GM21367 (cell line): ENCODE measurements around the gene NCS1.

Experiments used
- ATAC-seq: cut with Tn5 transposase; IDR thresholded peaks from one replicate; pipeline ENCODE4 v1.9.1; 2021; ENCODE audit not compliant: unreplicated experiment

NCS1 gene

DNA sequence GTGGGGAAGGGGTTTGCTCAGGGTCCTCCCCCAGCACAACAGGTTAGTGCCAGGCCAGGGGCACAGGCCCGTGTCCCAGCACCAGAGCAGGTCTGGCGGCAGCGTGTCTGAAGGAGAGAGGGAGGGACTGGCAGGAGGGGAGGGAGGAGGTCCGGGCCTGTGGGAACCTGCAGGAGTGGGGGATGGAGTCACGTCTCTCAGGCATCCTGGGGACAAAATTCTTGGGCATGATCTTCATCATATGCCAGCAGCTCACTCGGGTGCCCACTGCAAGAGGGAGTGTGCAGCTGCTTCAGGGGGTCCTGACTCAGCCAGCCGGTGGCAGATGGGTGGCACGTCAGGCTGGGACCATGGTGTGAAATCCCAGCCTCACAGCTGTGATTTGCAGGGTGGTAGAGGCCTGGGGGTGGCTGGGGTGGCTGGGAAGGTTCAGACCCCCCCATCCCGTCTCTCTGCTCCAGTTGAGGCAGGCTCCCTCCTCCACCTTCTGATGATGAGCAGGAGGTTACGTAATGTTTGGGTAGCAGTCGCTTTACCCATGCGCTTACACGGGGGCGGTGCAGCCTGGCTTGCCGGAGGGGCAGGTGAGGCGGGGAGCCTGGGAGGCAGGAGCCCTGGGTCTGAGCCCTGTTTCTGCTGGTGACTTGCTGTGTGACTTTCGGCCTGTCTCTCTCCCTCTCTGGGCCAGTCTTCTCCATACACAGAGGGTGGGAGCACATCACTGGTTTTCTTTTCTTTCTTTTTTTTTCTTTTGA lies 40.5 kb downstream of the NCS1 start:
- no peak for ATAC-seq

DNA sequence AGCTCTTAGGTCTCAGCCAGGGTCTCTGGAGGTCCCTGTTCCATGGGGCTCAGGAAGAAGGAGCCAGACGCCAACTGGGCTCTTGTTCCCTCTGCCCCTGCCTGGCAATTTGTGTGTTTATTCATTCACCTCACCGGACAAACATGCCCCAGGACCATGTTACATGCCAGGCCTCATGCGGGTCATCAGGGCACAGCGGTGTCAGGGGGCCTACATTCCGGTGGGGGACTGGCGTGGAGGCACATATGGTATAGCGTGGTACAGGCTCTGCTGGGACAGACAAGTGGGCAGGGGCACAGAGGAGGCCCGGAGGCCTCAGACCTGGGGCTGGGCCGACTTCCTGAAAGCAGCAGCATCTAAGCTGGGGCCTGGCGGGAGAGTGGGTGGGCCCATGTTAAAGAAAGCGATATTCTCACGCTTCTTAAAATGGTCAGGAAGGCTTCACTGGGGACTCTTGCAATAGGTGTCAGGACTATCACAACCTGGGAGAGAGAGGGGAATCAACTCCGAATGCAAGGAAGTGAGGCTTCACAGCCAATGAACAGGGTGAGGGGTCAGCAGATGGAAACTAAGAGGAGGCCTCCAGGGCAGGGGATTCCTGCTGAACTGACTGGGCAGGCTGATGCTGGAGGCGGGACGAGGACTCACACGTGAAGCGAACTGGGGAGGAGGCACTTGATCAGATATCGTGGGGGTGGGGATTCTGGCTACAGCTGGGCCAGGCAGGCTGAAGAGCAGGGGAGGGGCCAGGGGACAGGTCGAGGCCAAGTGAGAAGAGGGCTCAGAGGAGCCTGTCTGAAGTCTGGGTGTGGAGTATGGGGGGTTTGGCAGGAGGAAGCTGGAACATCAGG lies 41.9 kb downstream of the NCS1 start:
- no peak for ATAC-seq

DNA sequence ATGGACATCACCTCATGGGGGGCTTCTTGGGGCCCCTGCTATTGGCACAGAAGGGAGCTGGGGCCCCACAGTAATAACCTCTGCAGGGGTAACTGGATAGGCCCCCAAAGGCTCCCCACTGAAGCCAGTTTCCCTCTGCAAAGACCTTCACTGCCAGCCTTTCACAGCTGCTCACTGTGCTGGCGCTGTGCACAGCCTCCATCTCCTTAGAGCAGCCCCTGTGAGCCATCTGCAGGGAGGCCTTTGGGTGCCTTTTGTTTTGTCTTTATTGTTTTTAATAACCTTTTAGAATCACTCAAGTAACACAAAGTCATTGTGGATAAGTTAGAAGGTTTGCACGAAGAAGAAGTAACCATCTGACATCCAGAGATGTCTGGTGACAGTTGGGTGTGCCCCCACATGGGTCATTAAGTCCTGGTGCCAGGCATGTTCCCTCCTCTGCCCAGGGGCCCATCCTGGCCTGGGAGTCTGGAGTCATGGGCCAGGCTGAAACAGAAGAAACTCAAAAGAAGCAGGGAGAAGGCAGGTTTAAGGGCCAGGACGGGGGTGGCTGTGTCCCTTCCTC lies 42.7 kb downstream of the NCS1 start:
- no peak for ATAC-seq

DNA sequence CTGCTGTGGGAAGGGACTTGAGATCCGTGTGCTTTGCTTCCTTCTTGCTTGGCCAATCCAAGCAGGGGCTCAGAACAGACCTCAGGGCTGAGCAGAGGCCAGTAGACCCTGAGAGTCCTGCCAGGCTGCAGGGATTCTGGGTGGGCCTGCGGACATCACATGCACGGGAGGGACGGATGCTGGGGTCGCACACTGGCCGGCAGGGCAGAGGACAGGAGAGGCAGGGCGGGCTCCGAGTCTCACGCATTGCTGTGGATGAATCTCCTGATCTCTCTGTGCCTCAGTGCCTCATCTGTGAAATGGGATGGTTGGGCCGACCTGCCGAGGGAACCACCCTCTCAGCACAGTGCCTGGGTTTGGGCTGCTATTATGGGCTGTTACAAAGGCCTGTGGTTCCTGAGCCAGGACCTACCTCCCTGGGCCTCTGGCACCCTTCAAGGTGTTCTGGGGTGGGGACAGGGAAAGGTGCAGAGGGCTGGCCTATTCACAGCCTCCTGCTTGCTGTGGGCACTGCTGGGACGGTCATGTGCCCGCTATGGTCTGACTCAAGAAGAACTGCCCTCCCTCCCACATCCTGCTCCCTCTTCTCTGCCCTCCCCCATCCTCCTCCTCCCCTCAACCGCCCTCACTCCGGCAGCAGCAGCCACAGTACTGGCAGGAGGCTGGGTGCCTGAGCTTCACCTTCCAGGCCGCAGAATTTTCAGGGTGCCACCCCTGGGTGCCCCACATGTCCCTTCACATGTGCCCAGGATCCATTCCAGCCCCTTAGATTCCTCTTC lies 43.3 kb downstream of the NCS1 start:
- no peak for ATAC-seq

DNA sequence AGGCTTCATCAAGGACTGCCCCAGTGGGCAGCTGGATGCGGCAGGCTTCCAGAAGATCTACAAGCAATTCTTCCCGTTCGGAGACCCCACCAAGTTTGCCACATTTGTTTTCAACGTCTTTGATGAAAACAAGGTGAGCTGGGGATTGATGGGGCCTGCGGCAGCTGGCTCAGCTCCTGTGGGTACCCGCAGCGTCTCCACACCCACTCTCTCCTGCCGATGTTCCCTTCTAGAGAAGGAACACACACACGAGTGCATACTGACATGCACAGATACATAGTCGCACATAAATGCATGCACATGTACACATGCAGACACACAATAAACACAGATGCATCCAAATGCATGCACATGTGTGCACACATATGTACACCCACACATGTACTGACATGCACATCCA lies 45.6 kb downstream of the NCS1 start:
- no peak for ATAC-seq

DNA sequence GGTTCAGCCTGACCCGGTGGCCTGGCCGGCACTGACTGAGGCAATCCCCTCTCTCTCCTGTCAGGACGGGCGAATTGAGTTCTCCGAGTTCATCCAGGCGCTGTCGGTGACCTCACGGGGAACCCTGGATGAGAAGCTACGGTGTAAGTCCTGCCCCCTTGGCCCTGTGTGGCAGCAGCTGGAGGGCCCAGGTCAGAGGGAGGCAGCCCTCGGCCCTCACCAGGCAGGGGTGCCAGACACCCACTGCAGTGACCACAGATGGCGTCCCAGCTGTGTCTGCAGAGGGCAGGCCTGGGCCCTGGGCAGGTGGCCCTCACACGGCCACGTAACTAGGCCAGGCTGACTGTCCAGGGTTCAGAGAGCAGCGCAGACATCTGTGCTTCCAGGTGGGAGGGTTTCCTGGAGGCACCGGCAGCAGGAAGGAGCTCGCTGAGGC lies 47.5 kb downstream of the NCS1 start:
- ATAC-seq = no peak

DNA sequence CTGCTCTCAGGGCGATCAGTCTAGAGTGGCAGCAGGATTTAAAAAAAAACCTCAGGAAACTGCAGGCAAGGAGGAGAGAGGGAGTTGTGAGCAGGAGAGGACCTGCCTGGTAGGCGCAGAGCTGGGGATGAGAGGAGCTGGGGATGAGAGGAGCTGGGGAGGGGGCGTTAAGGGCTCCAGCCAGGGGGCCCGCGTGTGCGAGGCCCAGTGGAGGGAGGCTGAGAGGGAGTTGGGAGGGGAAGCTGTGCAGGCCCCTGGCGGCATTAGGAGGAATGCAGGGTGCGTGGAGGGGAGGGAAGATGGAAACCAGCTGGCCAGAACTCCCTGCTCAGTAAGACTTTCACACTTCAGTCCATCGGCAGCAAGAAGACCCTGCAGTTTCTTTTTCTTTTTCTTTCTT lies 48.1 kb downstream of the NCS1 start:
- no peak for ATAC-seq

DNA sequence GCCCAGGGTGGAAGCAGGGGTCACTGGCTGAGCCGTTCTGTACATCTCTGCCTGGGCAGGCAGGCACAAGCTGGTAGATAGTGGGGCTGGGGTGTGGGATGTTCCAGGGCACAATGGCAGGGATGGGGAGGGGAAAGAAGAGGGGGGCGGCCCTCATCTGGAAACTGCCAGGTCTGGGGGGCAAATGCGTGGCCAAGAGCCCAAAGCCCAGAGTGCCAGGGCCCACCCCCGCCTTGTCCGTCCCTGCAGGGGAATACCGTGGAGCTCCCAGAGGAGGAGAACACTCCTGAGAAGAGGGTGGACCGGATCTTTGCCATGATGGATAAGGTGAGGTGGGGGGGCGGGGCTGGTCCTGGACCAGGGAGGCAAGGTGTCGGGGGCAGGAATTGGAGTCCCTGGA lies 50.6 kb downstream of the NCS1 start:
- no peak for ATAC-seq

DNA sequence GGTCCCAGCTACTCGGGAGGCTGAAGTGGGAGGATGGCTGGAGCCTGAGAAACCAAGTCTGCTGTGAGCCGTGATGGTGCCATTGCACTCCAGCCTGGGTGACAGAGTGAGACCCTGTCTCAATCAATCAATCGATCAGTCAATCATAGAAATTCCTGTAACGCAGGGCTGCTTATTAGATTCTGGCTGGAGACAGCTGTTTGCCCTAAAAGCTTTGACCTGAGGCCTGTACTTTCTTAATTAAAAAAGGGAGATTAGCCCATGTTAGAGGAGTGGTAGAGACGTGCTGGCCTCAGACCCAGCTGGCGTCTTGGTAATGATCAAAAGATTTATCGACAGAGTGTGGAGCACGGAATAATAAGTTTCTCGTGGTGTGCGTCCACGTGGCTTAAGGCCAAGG lies 52.9 kb downstream of the NCS1 start:
- ATAC-seq = no peak

DNA sequence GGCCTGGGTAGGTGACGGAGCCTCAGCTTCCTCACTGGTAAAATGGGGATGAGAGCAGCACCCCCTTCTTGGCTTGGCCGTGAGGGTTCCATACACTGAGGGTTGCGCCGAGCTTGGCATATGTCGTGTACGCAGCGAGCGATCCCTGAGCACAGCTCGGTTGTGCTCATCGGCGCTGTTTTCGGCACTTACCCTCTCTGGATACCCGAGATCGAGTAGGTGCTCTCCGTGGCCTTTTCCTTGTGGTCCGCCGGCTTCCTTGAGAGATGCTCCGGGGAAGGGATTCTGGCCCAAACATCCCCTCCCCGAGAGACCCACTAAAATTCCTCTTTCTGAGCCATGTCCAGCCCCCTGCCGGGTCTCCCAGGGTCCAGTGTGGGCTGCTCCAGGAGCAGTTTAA lies 53.4 kb downstream of the NCS1 start:
- no peak for ATAC-seq

DNA sequence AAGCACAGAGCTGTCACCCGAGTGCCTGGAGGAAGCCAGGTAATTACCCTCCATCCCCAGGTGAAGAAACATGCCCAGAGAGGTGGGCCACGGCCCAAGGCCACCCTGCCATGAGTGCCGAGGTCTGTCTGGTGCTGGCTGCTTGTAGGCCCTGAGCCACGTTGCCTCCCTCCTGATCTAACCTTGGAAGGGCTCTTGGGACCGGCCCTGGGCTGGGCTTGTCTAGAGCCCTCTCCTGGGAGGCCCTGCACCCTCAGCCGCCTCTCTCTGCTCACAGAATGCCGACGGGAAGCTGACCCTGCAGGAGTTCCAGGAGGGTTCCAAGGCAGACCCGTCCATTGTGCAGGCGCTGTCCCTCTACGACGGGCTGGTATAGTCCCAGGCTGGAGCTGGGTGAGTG lies 53.9 kb downstream of the NCS1 start:
- ATAC-seq = no peak

DNA sequence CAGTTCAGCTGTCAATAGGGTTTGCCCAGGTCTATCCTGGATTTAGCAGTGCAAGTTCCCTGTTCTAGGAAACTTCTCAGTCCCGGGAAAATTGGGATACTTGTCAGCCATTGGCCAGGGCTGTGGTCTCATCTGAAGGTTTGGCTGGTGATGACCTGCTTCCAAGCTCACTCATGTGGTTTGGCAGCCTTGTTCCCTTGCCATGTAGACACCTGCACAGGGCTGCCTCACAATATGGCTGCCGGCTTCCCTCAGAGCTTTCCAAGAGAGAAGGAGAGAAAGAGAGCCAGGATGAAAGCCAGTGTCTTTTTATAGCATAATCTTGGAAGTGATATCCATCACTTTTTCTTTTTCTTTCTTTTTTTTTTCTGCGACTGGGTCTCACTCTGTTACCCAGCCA lies 55.6 kb downstream of the NCS1 start:
- no peak for ATAC-seq

DNA sequence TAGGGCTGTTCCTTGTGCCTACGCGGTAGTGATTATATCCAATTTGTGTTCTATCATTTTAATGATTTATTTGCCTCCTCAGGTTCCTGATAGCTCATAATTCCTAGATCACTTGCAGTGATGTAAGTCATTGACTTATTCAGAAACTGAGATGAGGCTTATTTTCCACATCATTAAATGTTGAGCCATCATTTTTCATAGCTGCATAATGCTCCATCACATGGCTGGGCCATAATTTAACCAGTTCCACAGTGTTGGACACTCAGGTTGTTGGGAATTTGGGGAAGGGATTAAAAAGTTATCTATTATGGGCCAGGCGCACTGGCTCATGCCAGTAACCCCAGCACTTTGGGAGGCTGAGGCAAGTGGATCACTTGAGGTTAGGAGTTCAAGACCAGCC lies 57.6 kb downstream of the NCS1 start:
- no peak for ATAC-seq

DNA sequence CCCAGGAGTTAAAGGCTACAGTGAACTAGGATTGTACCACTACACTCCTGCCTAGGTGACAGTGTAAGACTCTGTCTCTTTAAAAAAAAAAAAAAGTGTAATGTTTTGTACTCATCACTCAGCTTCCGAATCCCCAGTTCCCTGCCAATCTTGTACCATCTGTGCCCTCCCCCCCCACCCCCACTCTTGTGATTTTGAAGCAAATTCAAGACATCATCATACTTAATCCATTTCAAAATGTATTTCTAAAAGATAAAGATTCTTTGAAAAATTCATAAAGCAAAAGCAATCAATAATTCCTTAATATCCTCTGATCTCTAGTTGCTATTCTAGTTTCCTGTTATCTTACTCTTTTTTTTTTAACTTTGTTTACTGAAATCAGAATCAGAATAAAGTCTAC lies 58.4 kb downstream of the NCS1 start:
- no peak for ATAC-seq

DNA sequence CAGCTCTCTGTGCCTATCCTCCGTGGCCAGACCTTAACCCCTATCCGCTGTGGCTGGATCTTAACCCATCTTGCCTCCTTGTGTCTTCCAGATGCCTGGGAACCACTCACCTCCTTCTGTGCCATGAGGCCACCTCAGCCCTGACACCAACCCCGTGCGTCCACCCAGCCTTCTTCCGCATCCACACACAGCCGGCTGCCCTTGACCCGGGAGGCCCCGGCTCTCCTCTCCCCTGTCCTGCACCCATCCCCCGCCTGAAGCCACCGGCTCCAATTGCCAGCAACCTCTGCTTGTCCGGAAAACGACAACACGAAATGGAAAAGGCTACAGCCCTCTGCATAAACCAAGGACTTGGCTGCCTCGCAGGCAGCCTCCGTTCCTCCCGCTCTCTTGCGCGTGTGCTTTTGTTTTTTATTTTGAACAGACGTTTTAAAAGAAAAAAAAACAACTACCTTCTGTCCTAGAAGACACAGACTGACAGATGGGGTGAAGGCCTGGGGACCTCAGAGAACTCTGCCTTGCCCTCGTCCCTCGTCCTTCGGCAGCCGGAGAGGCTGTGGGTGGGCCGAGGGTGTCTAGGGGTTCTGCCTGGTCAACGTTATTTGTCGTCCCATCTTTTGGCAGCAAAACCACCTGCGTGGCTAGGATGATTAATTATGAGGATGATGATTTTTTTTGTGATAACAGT lies 60.8 kb downstream of the NCS1 start:
- no peak for ATAC-seq

DNA sequence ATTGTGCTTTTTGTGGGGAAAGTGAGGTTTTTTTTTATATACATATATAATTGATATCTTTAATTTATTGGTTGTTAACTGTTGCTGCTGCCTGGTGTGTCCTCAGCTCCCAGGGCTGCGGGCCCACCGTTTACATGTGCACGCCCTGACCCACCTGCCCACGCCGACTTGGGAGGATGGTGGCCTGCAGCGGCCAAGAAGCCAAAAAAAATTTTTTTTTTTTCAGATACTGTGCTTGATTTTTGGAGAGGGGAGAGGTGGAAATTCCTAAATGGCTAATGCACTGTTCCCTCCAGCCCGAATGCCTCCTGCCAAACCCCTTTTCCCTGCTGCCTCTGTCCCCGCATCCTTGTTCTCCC lies 61.4 kb downstream of the NCS1 start:
- ATAC-seq = no peak

DNA sequence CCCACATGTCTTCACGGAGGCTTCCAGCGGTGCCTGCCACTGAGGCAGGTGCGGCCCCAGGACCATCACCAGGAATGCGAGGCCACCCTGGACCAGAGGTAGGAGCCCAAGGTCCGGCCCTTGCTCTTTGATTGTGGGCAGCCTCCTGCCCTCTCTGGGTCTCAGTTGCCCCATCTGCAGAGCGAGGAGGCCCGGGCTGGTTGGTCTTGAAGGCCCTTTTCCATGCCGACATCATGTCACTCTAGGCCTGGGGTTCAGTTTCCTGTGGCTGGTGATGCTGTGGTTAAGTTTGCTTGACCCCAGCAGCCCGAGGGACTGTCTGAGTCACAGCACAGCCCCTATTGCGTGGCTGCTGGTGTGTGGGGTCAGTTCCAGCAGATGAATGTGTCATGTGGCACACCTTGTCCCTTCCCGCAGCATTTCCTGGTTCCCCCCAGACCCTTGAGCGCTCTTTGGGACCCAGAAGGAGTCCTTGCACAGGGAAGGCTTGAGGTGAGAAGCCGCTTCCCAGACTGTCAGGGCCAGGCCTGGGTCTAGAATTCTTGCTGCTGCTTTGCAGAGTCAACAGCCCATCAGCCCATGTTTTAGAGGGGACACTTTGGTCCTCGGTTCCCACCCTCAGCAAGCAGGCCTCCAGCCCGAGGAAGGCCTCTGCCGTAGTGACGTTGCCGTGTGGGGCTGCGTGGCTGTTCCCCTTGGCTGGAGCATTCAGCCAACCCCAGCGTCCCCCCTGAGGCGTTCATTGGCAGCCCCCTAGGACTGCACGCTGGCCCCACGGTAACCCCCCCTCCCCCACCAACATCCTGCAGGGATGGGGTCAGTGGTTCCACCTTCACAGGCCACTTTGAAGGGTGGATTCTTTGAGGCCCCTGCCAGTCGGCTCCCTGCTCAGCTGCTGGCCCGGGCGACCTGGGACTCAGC lies 62.4 kb downstream of the NCS1 start:
- ATAC-seq = no peak

DNA sequence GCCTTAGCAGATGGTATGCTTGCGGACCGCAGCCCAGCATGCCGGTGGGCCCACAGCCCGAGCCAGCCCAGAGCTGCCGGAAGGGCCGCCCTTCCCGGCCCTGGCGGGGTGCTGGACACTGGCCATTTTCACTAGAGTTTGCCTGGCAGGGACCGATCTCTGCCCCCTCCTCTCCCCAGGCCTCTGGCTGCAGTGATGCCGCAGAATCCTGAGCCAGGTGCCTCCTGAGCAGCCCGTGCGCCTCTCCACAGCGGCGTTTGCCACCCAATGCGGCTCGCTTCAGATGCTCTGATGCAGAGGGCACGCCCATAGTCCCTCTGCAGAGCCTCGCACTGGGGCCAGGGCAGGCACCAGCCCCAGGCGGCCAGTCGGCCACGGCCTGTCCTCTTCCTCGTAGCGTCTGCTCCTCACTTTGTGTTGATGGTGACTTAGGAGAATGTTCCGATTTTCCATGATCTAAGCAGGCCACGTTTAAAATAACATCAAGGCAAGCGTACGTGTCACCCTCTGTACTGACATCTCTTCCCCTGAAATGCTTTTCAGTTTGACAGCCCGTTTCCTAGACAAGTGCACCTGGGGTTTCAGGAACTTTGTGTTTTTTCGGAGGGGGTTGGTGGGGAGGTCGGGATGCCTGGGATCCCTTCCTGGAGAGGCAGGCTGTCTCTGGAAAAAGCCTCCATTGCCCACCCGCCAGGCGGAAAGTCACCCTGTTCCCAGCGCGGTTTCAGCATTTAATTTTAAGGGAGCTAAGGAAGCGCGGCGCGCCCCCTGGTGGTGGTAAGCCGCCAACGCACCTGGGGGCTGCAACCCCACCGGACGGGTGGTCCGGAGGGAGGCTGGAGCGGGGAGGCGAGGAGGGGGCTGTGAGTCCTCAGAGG lies 63.6 kb downstream of the NCS1 start:
- ATAC-seq = no peak

DNA sequence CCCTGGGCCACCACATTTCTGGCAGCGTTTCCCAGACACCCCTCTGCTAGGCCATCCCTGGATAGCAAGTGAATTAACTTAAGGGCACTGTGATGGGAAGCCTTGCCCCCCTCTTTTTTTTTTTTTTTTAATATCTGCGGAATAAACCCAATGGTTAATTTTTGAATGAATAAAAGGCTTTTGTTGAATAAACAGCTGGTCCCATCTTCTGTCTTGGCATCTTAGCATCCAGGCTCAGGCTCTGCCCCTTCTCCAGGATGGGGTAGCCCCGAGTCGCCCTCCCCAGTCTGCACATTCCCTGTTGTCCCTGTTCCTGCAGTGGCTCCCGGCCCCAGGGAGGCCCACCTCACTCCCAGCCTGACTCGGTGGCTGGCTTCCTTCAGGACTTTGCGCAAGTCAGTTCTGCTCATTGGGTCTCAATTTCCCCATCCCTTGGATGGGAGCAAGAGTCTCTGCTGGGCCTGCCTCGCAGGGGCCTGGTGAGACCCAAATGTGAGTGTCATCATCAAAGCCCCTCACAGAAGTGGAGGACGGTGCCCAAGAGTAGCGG lies 64.3 kb downstream of the NCS1 start:
- no peak for ATAC-seq
